ENCODE measurements around the gene RNF148.
"Not testable (repeated sequence)": the region's sequence is repeated elsewhere in the genome, so short reads cannot be mapped to it uniquely, and the experiment has no call there.

RNF148 gene

GRCh38 chr7:122679813-122680212 lies 22.9 kb downstream of the RNF148 start:
- peaks cover 4% of the 10 kb centered on the region for H3K4me1 Mint-ChIP-seq
- no peak for TF ChIP-seq CTCF (IDR thresholded peaks at IDR 0.05; ENCODE audit: unreplicated experiment in 3 of 3)
- H3K36me3 Mint-ChIP-seq (ENCODE audit: low read depth): no peaks in the 10 kb centered on the region
- H3K4me3 Mint-ChIP-seq: no peak overlapping the region
- peaks cover 5% of the 10 kb centered on the region for H3K9me3 Mint-ChIP-seq
- H3K27ac Mint-ChIP-seq: peak overlapping the region in 2 of 3 experiments; percentile 8 to 73
- H3K27me3 Mint-ChIP-seq (ENCODE audit: low read depth): no peaks in the 10 kb centered on the region

DNA sequence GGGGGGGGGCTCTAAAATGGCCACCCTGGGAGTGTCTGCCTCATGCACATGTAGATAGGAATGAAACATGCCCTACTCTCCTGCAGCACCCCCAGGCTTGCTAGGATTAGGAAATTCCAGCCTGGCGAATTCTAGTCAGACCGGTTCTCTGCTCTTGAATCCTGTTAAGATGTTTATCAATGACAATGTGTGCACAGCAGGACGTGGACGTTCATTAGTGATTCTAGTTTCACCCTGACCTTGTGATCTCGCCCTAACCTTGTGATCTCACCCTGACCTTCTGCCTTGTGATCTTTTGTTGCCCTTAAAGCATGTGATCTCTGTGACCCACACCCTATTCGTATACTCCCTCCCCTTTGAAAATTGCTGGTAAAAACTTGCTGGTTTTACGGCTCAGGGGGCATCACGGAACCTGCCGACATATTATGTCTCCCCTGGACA lies 23.4 kb downstream of the RNF148 start:
- not testable (repeated sequence) for H3K4me1 Mint-ChIP-seq; H3K36me3 Mint-ChIP-seq (ENCODE audit: low read depth); H3K27me3 Mint-ChIP-seq (ENCODE audit: low read depth); H3K4me3 Mint-ChIP-seq; H3K9me3 Mint-ChIP-seq
- peak overlapping the region in 2 of 3 experiments; percentile 8 to 73 for H3K27ac Mint-ChIP-seq

- no peaks in the 10 kb centered on the region for H3K36me3 Mint-ChIP-seq (ENCODE audit: low read depth)
- no peak overlapping the region for H3K27ac Mint-ChIP-seq
- no peak overlapping the region for H3K4me3 Mint-ChIP-seq
- H3K4me1 Mint-ChIP-seq: peaks cover 11% of the 10 kb centered on the region
- peaks cover 5% of the 10 kb centered on the region for H3K9me3 Mint-ChIP-seq
- H3K27me3 Mint-ChIP-seq (ENCODE audit: low read depth): no peaks in the 10 kb centered on the region
- no peak for TF ChIP-seq CTCF (IDR thresholded peaks at IDR 0.05; ENCODE audit: unreplicated experiment in 3 of 3)
Measured at GRCh38 chr7:122677149-122677548, 25.6 kb downstream of the RNF148 start.

DNA sequence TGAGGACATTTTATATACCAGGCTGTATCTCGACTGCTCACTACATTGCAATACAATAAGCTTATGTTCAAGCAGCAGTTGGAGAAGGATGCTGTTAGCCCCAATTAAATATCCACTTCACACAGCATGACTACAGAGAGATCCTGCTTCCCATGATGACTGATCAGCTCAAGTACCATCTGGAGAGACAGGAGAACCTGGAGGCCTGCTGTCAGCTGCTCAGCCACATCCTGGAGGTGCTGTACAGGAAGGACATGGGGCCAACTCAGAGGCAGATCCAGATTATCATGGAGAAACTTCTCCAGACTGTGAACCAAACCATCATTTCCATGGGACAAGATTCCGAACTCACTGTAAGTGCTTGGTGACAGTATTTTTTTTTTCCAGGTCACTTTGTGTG lies 26.3 kb downstream of the RNF148 start:
- no peak for TF ChIP-seq CTCF (IDR thresholded peaks at IDR 0.05; ENCODE audit: unreplicated experiment in 3 of 3)
- no peak overlapping the region for H3K4me3 Mint-ChIP-seq
- no peaks in the 10 kb centered on the region for H3K27me3 Mint-ChIP-seq (ENCODE audit: low read depth)
- peaks cover 14% of the 10 kb centered on the region for H3K4me1 Mint-ChIP-seq
- H3K27ac Mint-ChIP-seq: no peak overlapping the region
- H3K9me3 Mint-ChIP-seq: peaks cover 5% of the 10 kb centered on the region
- H3K36me3 Mint-ChIP-seq (ENCODE audit: low read depth): no peaks in the 10 kb centered on the region

- H3K4me1 Mint-ChIP-seq: peaks cover 17% of the 10 kb centered on the region
- H3K27me3 Mint-ChIP-seq (ENCODE audit: low read depth): no peaks in the 10 kb centered on the region
- H3K36me3 Mint-ChIP-seq (ENCODE audit: low read depth): no peaks in the 10 kb centered on the region
- no peak overlapping the region for H3K4me3 Mint-ChIP-seq
- H3K27ac Mint-ChIP-seq: no peak overlapping the region
- TF ChIP-seq CTCF (IDR thresholded peaks at IDR 0.05; ENCODE audit: unreplicated experiment in 3 of 3): no peak
- H3K9me3 Mint-ChIP-seq: peaks cover 5% of the 10 kb centered on the region
Measured at GRCh38 chr7:122675621-122676020, 27.1 kb downstream of the RNF148 start.

GRCh38 chr7:122675011-122675410 lies 27.7 kb downstream of the RNF148 start:
- no peaks in the 10 kb centered on the region for H3K36me3 Mint-ChIP-seq (ENCODE audit: low read depth)
- no peak overlapping the region for H3K4me3 Mint-ChIP-seq
- peaks cover 17% of the 10 kb centered on the region for H3K4me1 Mint-ChIP-seq
- H3K9me3 Mint-ChIP-seq: peaks cover 5% of the 10 kb centered on the region
- H3K27ac Mint-ChIP-seq: peak overlapping the region in 1 of 3 experiments; percentile 43
- no peak for TF ChIP-seq CTCF (IDR thresholded peaks at IDR 0.05; ENCODE audit: unreplicated experiment in 3 of 3)
- H3K27me3 Mint-ChIP-seq (ENCODE audit: low read depth): no peaks in the 10 kb centered on the region
